ENCODE measurements around the gene TRMT61A.

TRMT61A gene

DNA sequence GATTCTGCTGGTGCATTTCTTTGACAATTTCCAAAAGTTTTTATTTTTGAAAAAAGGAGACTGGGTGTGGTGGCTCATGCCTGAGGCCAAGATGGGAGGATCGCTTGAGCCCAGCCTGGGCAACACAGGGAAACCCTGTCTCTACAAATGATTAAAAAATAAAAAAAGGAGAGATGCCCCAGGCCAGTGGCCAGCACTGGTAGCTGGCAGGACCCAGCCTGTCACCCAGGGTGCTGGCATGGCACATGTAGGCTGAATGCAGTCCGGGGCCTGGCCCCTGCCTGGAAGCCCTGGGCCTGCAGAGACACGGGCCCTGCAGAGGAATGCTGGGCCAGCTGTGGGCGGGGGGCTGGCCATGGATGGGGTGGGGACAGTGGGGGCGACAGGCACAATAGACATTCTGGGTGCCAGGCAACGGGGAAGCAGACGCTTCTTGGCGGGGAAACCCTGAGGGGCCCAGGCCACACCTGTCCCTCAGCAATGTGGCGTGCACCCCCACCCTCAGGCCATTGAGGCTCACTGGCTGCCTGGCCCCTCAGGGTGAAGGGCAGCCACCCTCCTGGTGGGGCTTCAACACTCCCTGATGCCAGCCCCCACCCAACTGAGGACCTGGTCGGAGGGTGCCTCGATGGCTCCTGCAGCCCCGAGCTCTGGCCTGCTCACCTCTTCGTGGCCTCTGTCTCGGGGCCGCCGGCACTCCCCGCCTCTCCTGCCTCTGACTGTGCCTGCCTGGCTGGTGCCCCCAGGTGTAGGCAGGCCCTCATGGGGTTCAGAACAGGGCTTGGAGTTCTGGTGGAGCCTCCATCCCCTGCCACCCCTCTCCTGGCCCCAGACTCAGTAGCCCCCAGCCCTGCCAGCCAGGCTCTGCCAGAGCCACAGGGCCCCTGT lies 12.1 kb downstream of the TRMT61A start:
- Histone ChIP-seq H3K4me1 (ENCODE audit: control insufficient read depth, insufficient read depth, low read length) (peaks cover 72% of the 10 kb centered on the region), H3K9me3 (replicated peaks; ENCODE audit: low read length) (no peaks in the 10 kb centered on the region), H3K9ac (ENCODE audit: low read depth, low read length) (peak overlapping the region; percentile 59), H3K27me3 (ENCODE audit: control insufficient read depth, insufficient read depth, low read length) (no peaks in the 10 kb centered on the region), H3K4me3 (ENCODE audit: low read length) (peak overlapping the region; percentile 55), H3K36me3 (ENCODE audit: insufficient read depth, low read length) (peaks cover 2% of the 10 kb centered on the region), H3K4me2 (ENCODE audit: low read length) (peak overlapping the region; percentile 75)

DNA sequence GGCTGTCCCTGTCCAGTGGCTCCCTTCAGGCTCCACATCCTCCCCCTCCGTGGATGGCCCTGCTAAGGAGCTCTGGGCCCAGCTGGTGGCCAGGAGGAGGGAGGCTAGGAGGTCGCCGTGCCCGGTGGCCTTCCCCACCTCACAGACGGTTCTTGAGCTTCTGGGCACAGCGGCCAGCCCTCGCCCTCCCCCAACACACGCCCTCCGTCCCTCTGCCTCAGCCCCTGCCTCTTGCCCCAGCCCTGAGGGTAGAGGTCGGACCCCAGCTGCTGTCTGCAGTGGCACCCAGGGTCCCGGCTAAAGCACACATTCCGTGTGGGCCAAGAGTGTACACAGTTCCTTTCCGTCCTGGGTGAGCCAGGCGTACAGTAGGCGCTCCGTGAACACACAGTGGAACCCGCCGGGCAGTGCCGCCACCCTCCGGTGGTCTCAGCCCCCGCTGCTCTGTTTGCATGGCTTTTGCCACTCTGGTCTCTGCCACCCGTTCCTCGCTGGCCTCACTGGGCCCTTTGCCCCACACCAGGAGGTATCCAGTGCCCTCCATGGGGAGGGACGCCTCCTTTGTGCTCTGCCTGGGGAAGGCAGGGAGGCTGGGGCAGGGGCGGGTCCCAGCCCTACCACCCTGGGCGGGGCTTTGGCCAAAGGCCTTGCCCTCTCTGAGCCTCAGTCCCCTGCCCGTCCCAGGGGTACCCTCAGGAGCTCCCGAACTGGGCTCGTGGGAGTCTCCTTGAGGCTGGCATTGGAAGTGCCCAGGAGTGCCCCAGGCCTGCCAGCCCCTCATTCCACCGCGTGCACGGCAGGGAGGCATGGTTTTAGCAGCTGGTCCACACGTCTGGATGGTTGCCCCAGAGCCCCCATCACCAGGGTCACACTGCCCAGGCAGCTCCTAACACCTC lies 13.0 kb downstream of the TRMT61A start:
- peak overlapping the region; percentile 10 for H3K4me3 ChIP-seq (ENCODE audit: low read length)
- H3K9ac ChIP-seq (ENCODE audit: low read depth, low read length), result peak overlapping the region; percentile 20
- H3K36me3 ChIP-seq (ENCODE audit: insufficient read depth, low read length), result no peaks in the 10 kb centered on the region
- H3K4me1 ChIP-seq (ENCODE audit: control insufficient read depth, insufficient read depth, low read length), result peaks cover 67% of the 10 kb centered on the region
- H3K4me2 ChIP-seq (ENCODE audit: low read length), result peak overlapping the region; percentile 43
- H3K9me3 ChIP-seq (replicated peaks; ENCODE audit: low read length), result no peaks in the 10 kb centered on the region
- no peaks in the 10 kb centered on the region for H3K27me3 ChIP-seq (ENCODE audit: control insufficient read depth, insufficient read depth, low read length)

GRCh38 chr14:103542605-103543088 lies 13.7 kb downstream of the TRMT61A start:
- Histone ChIP-seq H3K27me3 (ENCODE audit: control insufficient read depth, insufficient read depth, low read length) (no peaks in the 10 kb centered on the region), H3K4me3 (ENCODE audit: low read length) (peak overlapping the region; percentile 10), H3K4me2 (ENCODE audit: low read length) (peak overlapping the region; percentile 43), H3K9me3 (replicated peaks; ENCODE audit: low read length) (no peaks in the 10 kb centered on the region), H3K9ac (ENCODE audit: low read depth, low read length) (peak overlapping the region; percentile 57), H3K36me3 (ENCODE audit: insufficient read depth, low read length) (no peaks in the 10 kb centered on the region), H3K4me1 (ENCODE audit: control insufficient read depth, insufficient read depth, low read length) (peaks cover 61% of the 10 kb centered on the region)

GRCh38 chr14:103543140-103543539 lies 14.1 kb downstream of the TRMT61A start:
- no peaks in the 10 kb centered on the region for H3K9me3 ChIP-seq (replicated peaks; ENCODE audit: low read length)
- peak overlapping the region; percentile 57 for H3K9ac ChIP-seq (ENCODE audit: low read depth, low read length)
- peak overlapping the region; percentile 43 for H3K4me2 ChIP-seq (ENCODE audit: low read length)
- peaks cover 57% of the 10 kb centered on the region for H3K4me1 ChIP-seq (ENCODE audit: control insufficient read depth, insufficient read depth, low read length)
- H3K36me3 ChIP-seq (ENCODE audit: insufficient read depth, low read length), result no peaks in the 10 kb centered on the region
- no peak overlapping the region for H3K4me3 ChIP-seq (ENCODE audit: low read length)
- H3K27me3 ChIP-seq (ENCODE audit: control insufficient read depth, insufficient read depth, low read length), result no peaks in the 10 kb centered on the region

GRCh38 chr14:103543721-103544387 lies 14.9 kb downstream of the TRMT61A start:
- no peak overlapping the region for H3K9ac ChIP-seq (ENCODE audit: low read depth, low read length)

DNA sequence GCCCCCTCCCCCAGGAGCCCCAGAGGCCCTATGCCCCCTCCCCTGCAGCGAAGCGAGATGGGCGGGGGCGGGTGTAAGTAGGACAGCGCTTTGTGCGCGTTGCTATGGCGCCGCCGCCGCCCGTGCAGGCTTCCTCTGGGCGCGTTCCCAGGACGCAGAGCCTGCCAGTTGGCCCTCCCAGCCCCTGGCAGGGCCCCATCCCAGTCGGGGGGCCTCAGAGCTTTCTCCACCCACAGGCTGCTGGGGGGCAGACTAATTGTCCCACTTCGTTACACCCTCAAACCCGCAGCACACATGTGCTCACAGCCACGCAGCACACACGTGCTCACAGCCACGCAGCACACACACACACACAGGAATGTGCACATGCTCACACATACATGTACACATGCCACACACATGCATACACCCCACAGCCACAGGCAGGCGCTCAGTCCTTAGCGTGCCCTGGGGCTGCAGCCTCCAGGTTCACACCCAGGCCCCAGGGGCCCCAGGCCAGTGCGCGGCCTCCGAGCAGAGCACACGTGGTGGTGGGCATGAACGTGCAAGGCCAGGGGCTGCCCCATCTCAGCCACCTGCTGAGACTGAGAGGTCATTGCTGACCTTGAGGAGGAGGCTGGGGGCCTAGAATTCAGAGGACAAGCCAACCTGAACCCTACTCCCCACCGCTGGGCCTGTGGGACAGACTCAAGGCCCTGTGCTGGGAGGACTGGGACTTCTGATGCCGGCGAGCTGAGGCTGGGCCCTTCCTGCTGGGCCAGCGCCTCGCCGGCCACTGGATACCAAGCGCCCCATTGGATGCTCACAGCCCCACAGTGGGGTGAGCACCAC lies 15.6 kb downstream of the TRMT61A start:
- no peaks in the 10 kb centered on the region for H3K36me3 ChIP-seq (ENCODE audit: insufficient read depth, low read length)
- no peak overlapping the region for H3K9ac ChIP-seq (ENCODE audit: low read depth, low read length)
- no peak overlapping the region for H3K4me2 ChIP-seq (ENCODE audit: low read length)
- no peaks in the 10 kb centered on the region for H3K27me3 ChIP-seq (ENCODE audit: control insufficient read depth, insufficient read depth, low read length)
- no peak overlapping the region for H3K4me3 ChIP-seq (ENCODE audit: low read length)
- no peaks in the 10 kb centered on the region for H3K9me3 ChIP-seq (replicated peaks; ENCODE audit: low read length)
- peaks cover 45% of the 10 kb centered on the region for H3K4me1 ChIP-seq (ENCODE audit: control insufficient read depth, insufficient read depth, low read length)

More at GRCh38 chr14:103543721-103544387, 14.9 kb downstream of the TRMT61A start:
- Histone ChIP-seq H3K27me3 (ENCODE audit: control insufficient read depth, insufficient read depth, low read length) (no peaks in the 10 kb centered on the region), H3K4me1 (ENCODE audit: control insufficient read depth, insufficient read depth, low read length) (peaks cover 51% of the 10 kb centered on the region), H3K4me2 (ENCODE audit: low read length) (no peak overlapping the region), H3K9me3 (replicated peaks; ENCODE audit: low read length) (no peaks in the 10 kb centered on the region), H3K36me3 (ENCODE audit: insufficient read depth, low read length) (no peaks in the 10 kb centered on the region), H3K4me3 (ENCODE audit: low read length) (no peak overlapping the region)

DNA sequence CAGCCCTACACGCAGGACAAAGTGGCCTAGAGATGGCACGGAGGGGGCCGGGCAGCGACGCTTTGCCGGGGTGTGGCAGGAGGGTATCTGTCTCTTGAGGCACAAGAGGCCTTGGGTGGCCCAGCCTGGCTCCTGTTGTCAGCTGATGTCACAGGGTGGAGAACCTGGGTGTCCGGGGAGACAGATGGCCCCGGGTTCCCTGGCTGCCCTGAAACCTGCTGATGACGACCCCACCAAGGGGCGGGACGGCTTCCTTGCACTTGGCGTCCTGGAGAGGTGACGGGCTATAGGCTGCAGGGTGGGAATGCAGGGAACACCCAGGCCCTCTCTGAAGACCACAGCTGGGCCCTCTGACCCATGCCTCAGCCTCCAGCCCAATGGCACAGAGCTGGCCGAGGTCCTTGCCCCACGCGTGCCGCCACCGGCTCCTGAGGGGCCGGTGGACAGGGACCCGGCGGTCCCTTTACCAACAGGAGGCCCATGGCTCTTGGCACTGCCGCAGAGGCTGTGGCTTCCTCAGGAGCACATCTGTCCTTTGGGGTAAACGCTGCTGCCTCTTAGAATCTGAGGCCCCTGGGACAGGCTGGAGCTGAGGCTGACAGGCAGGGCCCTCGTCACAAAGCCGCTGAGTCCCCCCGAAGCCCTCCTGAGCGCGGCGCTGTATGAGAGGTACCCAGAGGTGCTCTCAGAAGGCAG lies 16.4 kb downstream of the TRMT61A start:
- no peaks in the 10 kb centered on the region for H3K36me3 ChIP-seq (ENCODE audit: insufficient read depth, low read length)
- peaks cover 40% of the 10 kb centered on the region for H3K4me1 ChIP-seq (ENCODE audit: control insufficient read depth, insufficient read depth, low read length)
- no peaks in the 10 kb centered on the region for H3K27me3 ChIP-seq (ENCODE audit: control insufficient read depth, insufficient read depth, low read length)
- H3K4me2 ChIP-seq (ENCODE audit: low read length), result no peak overlapping the region
- no peaks in the 10 kb centered on the region for H3K9me3 ChIP-seq (replicated peaks; ENCODE audit: low read length)
- no peak overlapping the region for H3K4me3 ChIP-seq (ENCODE audit: low read length)
- no peak overlapping the region for H3K9ac ChIP-seq (ENCODE audit: low read depth, low read length)

DNA sequence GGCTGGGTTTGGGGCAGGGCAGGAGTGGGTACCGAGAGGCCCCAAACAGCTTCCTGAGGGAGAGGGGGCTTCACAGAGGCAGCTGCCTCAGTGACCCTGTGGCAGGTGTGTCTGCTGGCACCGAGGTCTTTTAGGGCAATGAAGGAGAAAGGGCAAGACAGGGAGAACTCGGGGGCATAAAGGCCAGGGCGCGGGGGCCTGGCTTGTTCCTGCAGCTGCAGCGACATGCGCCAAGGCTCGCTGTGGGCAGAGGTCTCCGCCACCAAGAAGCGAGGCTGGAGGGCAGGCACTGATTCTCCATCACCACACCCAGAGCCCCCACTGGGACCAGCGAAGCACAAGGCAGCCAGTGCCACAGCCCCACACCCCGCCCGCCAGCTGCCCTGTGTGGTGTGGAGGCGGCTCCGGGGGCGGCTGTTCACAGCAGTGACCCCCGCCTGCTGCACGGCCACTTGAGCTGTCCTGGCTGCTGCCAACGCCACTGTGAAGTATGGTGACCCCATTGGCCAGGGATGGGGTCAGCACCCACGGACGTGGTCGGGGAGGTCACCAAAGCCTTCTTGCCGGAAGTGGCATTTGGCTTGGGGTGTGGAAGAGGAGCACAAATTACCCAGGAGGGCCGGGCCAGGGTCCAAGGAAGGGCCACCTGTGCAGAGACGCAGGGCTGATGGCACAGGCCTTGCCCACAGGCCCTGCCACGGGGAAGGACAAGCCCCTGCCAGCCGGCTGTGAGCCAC lies 17.1 kb downstream of the TRMT61A start:
- H3K27me3 ChIP-seq (ENCODE audit: control insufficient read depth, insufficient read depth, low read length), result no peaks in the 10 kb centered on the region
- no peaks in the 10 kb centered on the region for H3K9me3 ChIP-seq (replicated peaks; ENCODE audit: low read length)
- H3K9ac ChIP-seq (ENCODE audit: low read depth, low read length), result no peak overlapping the region
- H3K4me2 ChIP-seq (ENCODE audit: low read length), result no peak overlapping the region
- H3K36me3 ChIP-seq (ENCODE audit: insufficient read depth, low read length), result no peaks in the 10 kb centered on the region
- H3K4me1 ChIP-seq (ENCODE audit: control insufficient read depth, insufficient read depth, low read length), result peaks cover 40% of the 10 kb centered on the region
- no peak overlapping the region for H3K4me3 ChIP-seq (ENCODE audit: low read length)

DNA sequence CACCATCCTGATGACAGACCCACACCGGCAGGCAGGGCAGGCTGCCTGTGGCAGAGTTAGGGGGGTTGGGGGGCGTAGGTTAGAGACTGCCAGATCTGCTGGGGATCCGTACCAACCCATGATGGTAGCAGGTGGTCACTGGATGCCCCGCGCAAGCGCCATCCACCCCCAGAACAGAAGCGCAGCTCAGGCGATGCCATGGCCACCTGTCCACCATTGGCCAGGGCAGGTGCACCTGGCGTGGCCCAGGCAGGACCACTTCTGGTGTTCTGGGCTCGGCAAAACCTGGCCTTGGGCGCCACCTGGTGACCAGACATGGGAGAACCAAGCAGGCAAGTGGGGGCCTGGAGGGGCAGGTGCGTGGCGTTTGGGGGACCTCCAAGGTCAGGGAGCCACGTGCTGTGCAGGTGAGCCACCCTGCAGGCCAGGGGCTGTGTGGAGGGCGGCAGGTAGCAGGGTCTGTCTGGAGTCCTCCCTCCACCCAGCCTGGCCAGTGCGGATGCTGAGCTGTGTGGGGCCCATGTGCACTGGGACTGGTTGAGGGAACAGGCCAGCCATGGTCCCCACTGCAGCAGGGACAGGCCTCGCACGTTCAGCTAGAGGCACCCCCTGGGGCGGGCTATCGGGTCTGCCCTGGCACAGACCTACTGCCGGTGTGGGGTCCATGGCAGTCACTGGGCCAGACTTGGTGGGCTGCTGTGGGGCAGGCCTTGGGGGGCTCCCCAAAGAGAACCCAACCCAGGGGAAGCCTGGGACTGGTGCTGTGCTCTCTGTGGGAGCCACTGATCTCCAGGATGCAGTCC lies 17.9 kb downstream of the TRMT61A start:
- Histone ChIP-seq H3K27me3 (ENCODE audit: control insufficient read depth, insufficient read depth, low read length) (no peaks in the 10 kb centered on the region), H3K4me1 (ENCODE audit: control insufficient read depth, insufficient read depth, low read length) (peaks cover 40% of the 10 kb centered on the region), H3K4me3 (ENCODE audit: low read length) (no peak overlapping the region), H3K36me3 (ENCODE audit: insufficient read depth, low read length) (no peaks in the 10 kb centered on the region), H3K9ac (ENCODE audit: low read depth, low read length) (no peak overlapping the region), H3K4me2 (ENCODE audit: low read length) (no peak overlapping the region), H3K9me3 (replicated peaks; ENCODE audit: low read length) (no peaks in the 10 kb centered on the region)
